Smooth muscle cell (in vitro differentiated cells): Measurements from ENCODE around the gene GRIK1. TPM values are rescaled to one million over a fixed set of nuclear protein-coding genes. Genes with fewer than 3 reads are reported as not detected.

Experiments used
- DNase-seq: peaks from one replicate; lab custom pipeline; 2025; ENCODE audit not compliant: unreplicated experiment; lab: John Stamatoyannopoulos, UW
- H2AFZ ChIP-seq: fragments of 200-600 bp; sonication (generic); 2 replicates; pipeline ENCODE4 v1.6.0; 2016; ENCODE audit warnings: antibody characterized with exemption, low read depth, mild to moderate bottlenecking
- H3F3A ChIP-seq: fragments of 200-600 bp; sonication (generic); 2 replicates; pipeline ENCODE4 v1.6.0; 2017; ENCODE audit warnings: antibody characterized with exemption, low read depth
- H3K27ac ChIP-seq: fragments of 200-600 bp; sonication (generic); 2 replicates; pipeline ENCODE4 v1.5.1; 2016; ENCODE audit warnings: low read depth, mild to moderate bottlenecking
- H3K27me3 ChIP-seq: fragments of 200-600 bp; sonication (generic); 2 replicates; pipeline ENCODE4 v1.6.1; 2016; ENCODE audit warnings: low read depth, mild to moderate bottlenecking
- H3K36me3 ChIP-seq: fragments of 200-600 bp; sonication (generic); 2 replicates; pipeline ENCODE4 v1.5.1; 2016; ENCODE audit warnings: low read depth
- H3K4me1 ChIP-seq: fragments of 200-600 bp; sonication (generic); 2 replicates; pipeline ENCODE4 v1.5.1; 2016; ENCODE audit warnings: low read depth
- H3K4me2 ChIP-seq: fragments of 200-600 bp; sonication (generic); 2 replicates; pipeline ENCODE4 v1.6.0; 2016; ENCODE audit warnings: mild to moderate bottlenecking
- H3K4me3 ChIP-seq: fragments of 200-600 bp; sonication (generic); 2 replicates; pipeline ENCODE4 v1.5.1; 2016; ENCODE audit warnings: mild to moderate bottlenecking
- H3K79me2 ChIP-seq: fragments of 200-600 bp; sonication (generic); 2 replicates; pipeline ENCODE4 v1.6.0; 2016; ENCODE audit warnings: low read depth, mild to moderate bottlenecking
- H3K9ac ChIP-seq: fragments of 200-600 bp; sonication (generic); 2 replicates; pipeline ENCODE4 v1.6.0; 2016; ENCODE audit warnings: low read depth
- H3K9me3 ChIP-seq: fragments of 200-600 bp; sonication (generic); replicated peaks from 2 replicates; pipeline ENCODE4 v1.5.1; 2016; ENCODE audit warnings: low read depth
- H4K20me1 ChIP-seq: fragments of 200-600 bp; sonication (generic); 2 replicates; pipeline ENCODE4 v1.6.0; 2016; ENCODE audit warnings: low read depth
- WGBS: methylation state at CpG from one replicate; pipeline ENCODE4 v1.1.7; 2016; ENCODE audit warnings: low lambda C conversion rate; 5-methylcytosine and 5-hydroxymethylcytosine counted together
- polyA plus RNA-seq: library from polyadenylated mRNA; unstranded; fragments of >200 nt; fragmentation: Nextera tagmentation; extraction: Ambion mirVana; gene quantifications from 2 replicates; pipeline ENCODE4 v1.2.1, GENCODE V29; 2016
- total RNA-seq: library from RNA; depleted of rRNA; stranded (reverse); fragments of >200 nt; gene quantifications from 2 replicates; pipeline ENCODE4 v1.2.3, GENCODE V29; 2014
- TF ChIP-seq, protein P1 (sequence below): fragments of 200-600 bp; sonication (generic); IDR thresholded peaks from 2 replicates; pipeline ENCODE4 v1.5.1; 2017; ENCODE audit warnings: borderline replicate concordance, mild to moderate bottlenecking, antibody characterized with exemption; ENCODE audit not compliant: insufficient read depth, poor library complexity, severe bottlenecking

The GRIK1 gene
- total and polyA plus RNA-seq, 2 experiments from 2014 or later = 0.09 TPM; not detected in 1

DNA sequence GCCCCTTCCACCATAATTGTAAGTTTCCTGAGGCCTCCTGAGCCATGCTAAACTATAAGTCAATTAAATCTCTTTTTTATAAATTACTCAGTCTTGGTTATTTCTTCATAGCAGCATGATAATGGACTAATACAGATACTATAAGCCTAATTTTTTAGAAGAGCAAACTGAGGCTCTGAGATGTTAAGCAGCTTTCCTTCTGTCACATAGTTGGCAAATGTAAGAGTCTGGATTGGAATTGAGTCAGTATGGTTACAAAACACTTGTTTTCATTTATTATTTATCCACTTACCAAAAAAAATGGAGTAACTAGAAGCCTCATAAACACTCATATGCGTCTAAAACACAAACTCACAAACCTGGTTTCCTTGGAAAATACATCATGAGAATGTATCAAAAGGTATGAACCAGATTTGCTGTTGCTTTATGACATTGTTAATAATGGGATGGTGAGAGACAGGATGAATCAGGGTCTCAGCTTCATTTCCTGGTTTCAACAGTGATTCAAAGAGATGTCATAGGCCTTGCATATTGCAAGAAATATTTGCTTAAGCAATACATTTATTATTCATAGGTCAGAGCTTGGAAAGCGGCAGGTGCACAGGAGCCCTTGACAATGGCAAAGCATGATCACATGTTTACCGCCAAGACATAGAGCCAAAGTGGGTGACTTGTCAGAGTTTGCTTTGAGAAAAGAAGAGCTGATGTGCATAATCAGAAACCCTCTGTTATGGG, 221.5 kb downstream of the GRIK1 start:
- no peaks in the 10 kb centered on the region for H3K9me3 ChIP-seq
- TF ChIP-seq, protein P1, sequence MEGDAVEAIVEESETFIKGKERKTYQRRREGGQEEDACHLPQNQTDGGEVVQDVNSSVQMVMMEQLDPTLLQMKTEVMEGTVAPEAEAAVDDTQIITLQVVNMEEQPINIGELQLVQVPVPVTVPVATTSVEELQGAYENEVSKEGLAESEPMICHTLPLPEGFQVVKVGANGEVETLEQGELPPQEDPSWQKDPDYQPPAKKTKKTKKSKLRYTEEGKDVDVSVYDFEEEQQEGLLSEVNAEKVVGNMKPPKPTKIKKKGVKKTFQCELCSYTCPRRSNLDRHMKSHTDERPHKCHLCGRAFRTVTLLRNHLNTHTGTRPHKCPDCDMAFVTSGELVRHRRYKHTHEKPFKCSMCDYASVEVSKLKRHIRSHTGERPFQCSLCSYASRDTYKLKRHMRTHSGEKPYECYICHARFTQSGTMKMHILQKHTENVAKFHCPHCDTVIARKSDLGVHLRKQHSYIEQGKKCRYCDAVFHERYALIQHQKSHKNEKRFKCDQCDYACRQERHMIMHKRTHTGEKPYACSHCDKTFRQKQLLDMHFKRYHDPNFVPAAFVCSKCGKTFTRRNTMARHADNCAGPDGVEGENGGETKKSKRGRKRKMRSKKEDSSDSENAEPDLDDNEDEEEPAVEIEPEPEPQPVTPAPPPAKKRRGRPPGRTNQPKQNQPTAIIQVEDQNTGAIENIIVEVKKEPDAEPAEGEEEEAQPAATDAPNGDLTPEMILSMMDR = no peak
- no peaks in the 10 kb centered on the region for H3F3A ChIP-seq
- whole genome bisulfite sequencing = 90% methylated on average over 3 of the region's 3 CpGs
- H4K20me1 ChIP-seq = no peaks in the 10 kb centered on the region
- H3K79me2 ChIP-seq = no peaks in the 10 kb centered on the region
- H3K27me3 ChIP-seq = no peaks in the 10 kb centered on the region
- peaks cover 11% of the 10 kb centered on the region for H3K4me1 ChIP-seq
- H3K4me2 ChIP-seq = no peak overlapping the region
- no peak overlapping the region for H3K27ac ChIP-seq
- no peaks in the 10 kb centered on the region for H3K36me3 ChIP-seq
- no peak overlapping the region for H2AFZ ChIP-seq
- DNase-seq = no peak
- no peak overlapping the region for H3K9ac ChIP-seq
- H3K4me3 ChIP-seq = no peak overlapping the region

DNA sequence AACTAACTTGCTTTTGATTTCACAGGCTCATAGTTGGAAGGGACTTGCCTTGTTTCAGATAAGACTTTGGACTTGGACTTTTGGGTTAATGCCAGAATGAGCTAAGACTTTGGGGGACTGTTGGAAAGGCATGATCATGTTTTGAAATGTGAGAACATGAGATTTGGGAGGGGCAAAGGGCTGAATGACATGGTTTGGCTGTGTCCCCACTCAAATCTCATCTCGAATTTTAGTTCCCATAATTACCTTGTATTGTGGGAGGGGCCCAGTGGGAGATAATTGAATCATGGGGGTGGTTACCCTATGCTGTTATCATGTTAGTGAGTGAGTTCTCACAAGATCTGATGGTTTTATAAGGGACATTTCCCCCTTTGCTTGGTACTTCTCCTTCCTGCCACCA, 222.1 kb downstream of the GRIK1 start:
- no peak overlapping the region for H3K9ac ChIP-seq
- H4K20me1 ChIP-seq = no peaks in the 10 kb centered on the region
- no peaks in the 10 kb centered on the region for H3F3A ChIP-seq
- no peak overlapping the region for H3K27ac ChIP-seq
- no peaks in the 10 kb centered on the region for H3K27me3 ChIP-seq
- no peaks in the 10 kb centered on the region for H3K9me3 ChIP-seq
- no peak overlapping the region for H2AFZ ChIP-seq
- H3K4me1 ChIP-seq = peaks cover 11% of the 10 kb centered on the region
- WGBS = 67% methylated on average over 1 of the region's 1 CpG
- H3K79me2 ChIP-seq = no peaks in the 10 kb centered on the region
- TF ChIP-seq, protein P1 = no peak
- no peak for DNase-seq
- no peak overlapping the region for H3K4me3 ChIP-seq
- H3K36me3 ChIP-seq = no peaks in the 10 kb centered on the region
- no peak overlapping the region for H3K4me2 ChIP-seq

DNA sequence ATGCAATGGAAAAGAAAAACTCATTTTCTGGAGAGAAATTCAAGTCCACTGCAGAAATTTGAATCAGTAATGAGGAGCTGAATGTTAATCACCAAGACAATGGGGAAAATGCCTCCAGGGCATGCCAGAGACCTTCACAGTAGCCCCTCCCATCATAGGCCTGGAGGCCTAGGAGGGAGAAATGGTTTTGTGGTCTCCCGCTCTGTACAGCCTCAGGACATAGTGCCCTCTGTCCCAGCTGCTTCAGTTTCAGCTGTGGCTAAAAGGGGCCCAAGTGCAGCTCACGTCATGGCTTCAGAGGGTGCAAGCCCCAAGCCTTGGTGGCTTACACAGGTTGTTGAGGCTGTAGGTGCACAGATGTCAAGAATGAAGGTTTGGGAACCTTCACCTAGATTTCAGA, 223.0 kb downstream of the GRIK1 start:
- DNase-seq = no peak
- H3K27ac ChIP-seq = no peak overlapping the region
- H3K27me3 ChIP-seq = no peaks in the 10 kb centered on the region
- H3K36me3 ChIP-seq = no peaks in the 10 kb centered on the region
- no peaks in the 10 kb centered on the region for H3F3A ChIP-seq
- H3K9ac ChIP-seq = no peak overlapping the region
- H2AFZ ChIP-seq = no peak overlapping the region
- H3K79me2 ChIP-seq = no peaks in the 10 kb centered on the region
- H3K4me3 ChIP-seq = no peak overlapping the region
- H4K20me1 ChIP-seq = no peaks in the 10 kb centered on the region
- H3K9me3 ChIP-seq = no peaks in the 10 kb centered on the region
- no peak overlapping the region for H3K4me2 ChIP-seq
- H3K4me1 ChIP-seq = peaks cover 8% of the 10 kb centered on the region
- 91% methylated on average over 2 of the region's 2 CpGs for WGBS
- TF ChIP-seq, protein P1 = no peak

DNA sequence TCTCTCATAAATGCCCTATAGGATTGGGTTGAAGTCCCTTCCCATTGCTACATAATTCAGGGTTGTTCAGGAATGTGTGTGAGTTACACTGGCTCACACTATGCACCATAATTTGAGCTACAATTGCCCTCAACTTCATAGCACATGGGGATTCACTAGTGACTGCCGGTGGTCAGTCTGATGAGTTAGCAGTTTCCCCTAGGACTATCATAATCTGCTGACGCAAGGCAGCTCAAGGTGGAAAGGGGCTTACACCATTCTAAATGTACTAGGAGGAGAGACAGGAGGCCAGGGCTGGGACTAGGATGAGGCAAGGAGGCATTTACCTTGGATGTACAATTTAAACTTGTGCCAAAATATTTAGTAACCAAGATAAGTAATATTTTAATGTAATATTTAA, 224.7 kb downstream of the GRIK1 start:
- H3K9me3 ChIP-seq = no peaks in the 10 kb centered on the region
- H3K27ac ChIP-seq = no peak overlapping the region
- no peak for DNase-seq
- no peaks in the 10 kb centered on the region for H4K20me1 ChIP-seq
- H3K4me1 ChIP-seq = no peaks in the 10 kb centered on the region
- H3K9ac ChIP-seq = no peak overlapping the region
- no peaks in the 10 kb centered on the region for H3K79me2 ChIP-seq
- no peak overlapping the region for H2AFZ ChIP-seq
- no peak overlapping the region for H3K4me2 ChIP-seq
- 98% methylated on average over 2 of the region's 2 CpGs for WGBS
- TF ChIP-seq, protein P1 = no peak
- no peak overlapping the region for H3K4me3 ChIP-seq
- H3K27me3 ChIP-seq = no peaks in the 10 kb centered on the region
- no peaks in the 10 kb centered on the region for H3F3A ChIP-seq
- H3K36me3 ChIP-seq = no peaks in the 10 kb centered on the region
